Omental fat pad (tissue), 4 donors: ENCODE results near the gene PET100. TPM values are rescaled to one million over a fixed set of nuclear protein-coding genes. Genes with fewer than 3 reads are reported as not detected.

Source experiments
- ATAC-seq: fragments of 150-250 bp; one replicate; pipeline ENCODE4 v1.9.1; 2016; ENCODE audit warnings: mild to moderate bottlenecking, moderate library complexity; ENCODE audit not compliant: low FRiP score
- DNase-seq: peaks from one replicate; pipeline ENCODE4 v3.0.0-alpha.2; 2019; ENCODE audit warnings: low spot score
- CTCF ChIP-seq, 3 donors: fragments of 450-650 bp; IDR thresholded peaks; one replicate each; pipeline ENCODE4 v1.5.1; 2016 to 2017; ENCODE audit warnings: antibody characterized with exemption in 3 of 3, mild to moderate bottlenecking in 3 of 3, moderate library complexity in 2 of 3
- total RNA-seq, 4 donors: library from RNA; depleted of rRNA; stranded (reverse); fragments of >200 nt; gene quantifications; one replicate each; pipeline ENCODE4 v1.1.0, GENCODE V29; 2016

The PET100 gene
- total RNA-seq, 4 donors from 2014 or later, result 11.2 to 22.8 (median 17.0) TPM

- ATAC-seq (peak; percentile 62), DNase-seq (peak; percentile 68)
- TF ChIP-seq CTCF (IDR thresholded peaks at IDR 0.05), result peak in 2 of 3 donors; percentile 84 to 95
These were observed 22.6 kb downstream of the PET100 start for GRCh38 chr19:7652061-7652641.

GRCh38 chr19:7654401-7654800, 24.8 kb downstream of the PET100 start:
- no peak for TF ChIP-seq CTCF (IDR thresholded peaks at IDR 0.05)
- ATAC-seq, result no peak
- no peak for DNase-seq

GRCh38 chr19:7655581-7655980, 26.0 kb downstream of the PET100 start:
- DNase-seq, result no peak
- no peak for TF ChIP-seq CTCF (IDR thresholded peaks at IDR 0.05)
- no peak for ATAC-seq

GRCh38 chr19:7657131-7657751, 27.6 kb downstream of the PET100 start:
- DNase-seq, result no peak
- ATAC-seq, result peak; percentile 49
- TF ChIP-seq CTCF (IDR thresholded peaks at IDR 0.05), result no peak

GRCh38 chr19:7658219-7658686, 28.7 kb downstream of the PET100 start:
- no peak for DNase-seq
- ATAC-seq, result no peak
- TF ChIP-seq CTCF (IDR thresholded peaks at IDR 0.05), result no peak

- DNase-seq (no peak), ATAC-seq (no peak)
- TF ChIP-seq CTCF (IDR thresholded peaks at IDR 0.05), result no peak
These were observed 32.3 kb downstream of the PET100 start for GRCh38 chr19:7661744-7662538.
